Measurements from ENCODE around the gene EFEMP1.

Gene EFEMP1

GRCh38 chr2:55917713-55918390, 5.7 kb downstream of the EFEMP1 start:
- no peak for TF ChIP-seq ZNF274 (IDR thresholded peaks at IDR 0.05; ENCODE audit: low read depth, low read length)

GRCh38 chr2:55917117-55917516, 6.5 kb downstream of the EFEMP1 start:
- H3K4me3 ChIP-seq (ENCODE audit: low read length): no peak overlapping the region
- no peak for TF ChIP-seq ZNF274 (IDR thresholded peaks at IDR 0.05; ENCODE audit: low read depth, low read length)

More at GRCh38 chr2:55917713-55918390, 5.7 kb downstream of the EFEMP1 start:
- H3K4me3 ChIP-seq (ENCODE audit: low read length): no peak overlapping the region

GRCh38 chr2:55916473-55917049, 7.0 kb downstream of the EFEMP1 start:
- TF ChIP-seq ZNF274 (IDR thresholded peaks at IDR 0.05; ENCODE audit: low read depth, low read length): no peak
- H3K4me3 ChIP-seq (ENCODE audit: low read length): no peak overlapping the region

- H3K4me3 ChIP-seq (ENCODE audit: low read length): no peak overlapping the region
- TF ChIP-seq ZNF274 (IDR thresholded peaks at IDR 0.05; ENCODE audit: low read depth, low read length): no peak
Measured at GRCh38 chr2:55914786-55915185, 8.8 kb downstream of the EFEMP1 start.

GRCh38 chr2:55912926-55913325, 10.7 kb downstream of the EFEMP1 start:
- no peak for TF ChIP-seq ZNF274 (IDR thresholded peaks at IDR 0.05; ENCODE audit: low read depth, low read length)
- H3K4me3 ChIP-seq (ENCODE audit: low read length): no peak overlapping the region

GRCh38 chr2:55910077-55910476, 13.5 kb downstream of the EFEMP1 start:
- H3K4me3 ChIP-seq (ENCODE audit: low read length): no peak overlapping the region
- TF ChIP-seq ZNF274 (IDR thresholded peaks at IDR 0.05; ENCODE audit: low read depth, low read length): no peak

- no peak for TF ChIP-seq ZNF274 (IDR thresholded peaks at IDR 0.05; ENCODE audit: low read depth, low read length)
- H3K4me3 ChIP-seq (ENCODE audit: low read length): no peak overlapping the region
Measured at GRCh38 chr2:55907686-55908085, 15.9 kb downstream of the EFEMP1 start.

- no peak overlapping the region for H3K4me3 ChIP-seq (ENCODE audit: low read length)
- TF ChIP-seq ZNF274 (IDR thresholded peaks at IDR 0.05; ENCODE audit: low read depth, low read length): no peak
Measured at GRCh38 chr2:55906993-55907392, 16.6 kb downstream of the EFEMP1 start.

- no peak overlapping the region for H3K4me3 ChIP-seq (ENCODE audit: low read length)
- TF ChIP-seq ZNF274 (IDR thresholded peaks at IDR 0.05; ENCODE audit: low read depth, low read length): no peak
Measured at GRCh38 chr2:55903727-55904126, 19.9 kb downstream of the EFEMP1 start.

GRCh38 chr2:55902971-55903370, 20.6 kb downstream of the EFEMP1 start:
- no peak overlapping the region for H3K4me3 ChIP-seq (ENCODE audit: low read length)
- TF ChIP-seq ZNF274 (IDR thresholded peaks at IDR 0.05; ENCODE audit: low read depth, low read length): no peak

GRCh38 chr2:55902429-55902828, 21.2 kb downstream of the EFEMP1 start:
- no peak for TF ChIP-seq ZNF274 (IDR thresholded peaks at IDR 0.05; ENCODE audit: low read depth, low read length)
- H3K4me3 ChIP-seq (ENCODE audit: low read length): no peak overlapping the region

GRCh38 chr2:55901941-55902340, 21.6 kb downstream of the EFEMP1 start:
- H3K4me3 ChIP-seq (ENCODE audit: low read length): no peak overlapping the region
- no peak for TF ChIP-seq ZNF274 (IDR thresholded peaks at IDR 0.05; ENCODE audit: low read depth, low read length)

GRCh38 chr2:55901322-55901721, 22.3 kb downstream of the EFEMP1 start:
- TF ChIP-seq ZNF274 (IDR thresholded peaks at IDR 0.05; ENCODE audit: low read depth, low read length): no peak
- H3K4me3 ChIP-seq (ENCODE audit: low read length): no peak overlapping the region

- no peak for TF ChIP-seq ZNF274 (IDR thresholded peaks at IDR 0.05; ENCODE audit: low read depth, low read length)
- H3K4me3 ChIP-seq (ENCODE audit: low read length): no peak overlapping the region
Measured at GRCh38 chr2:55899881-55900280, 23.7 kb downstream of the EFEMP1 start.

- no peak for TF ChIP-seq ZNF274 (IDR thresholded peaks at IDR 0.05; ENCODE audit: low read depth, low read length)
Measured at GRCh38 chr2:55898386-55899040, 25.1 kb downstream of the EFEMP1 start.

More at GRCh38 chr2:55898386-55899040, 25.1 kb downstream of the EFEMP1 start:
- H3K4me3 ChIP-seq (ENCODE audit: low read length): no peak overlapping the region
